Measurements from ENCODE around the gene CRLF1. TPM values are rescaled to one million over a fixed set of nuclear protein-coding genes. Genes with fewer than 3 reads are reported as not detected.
"Not testable (repeated sequence)": the region's sequence is repeated elsewhere in the genome, so short reads cannot be mapped to it uniquely, and the experiment has no call there.

CRLF1 gene
- polyA plus RNA-seq, 1 experiment = 2.6 TPM

DNA sequence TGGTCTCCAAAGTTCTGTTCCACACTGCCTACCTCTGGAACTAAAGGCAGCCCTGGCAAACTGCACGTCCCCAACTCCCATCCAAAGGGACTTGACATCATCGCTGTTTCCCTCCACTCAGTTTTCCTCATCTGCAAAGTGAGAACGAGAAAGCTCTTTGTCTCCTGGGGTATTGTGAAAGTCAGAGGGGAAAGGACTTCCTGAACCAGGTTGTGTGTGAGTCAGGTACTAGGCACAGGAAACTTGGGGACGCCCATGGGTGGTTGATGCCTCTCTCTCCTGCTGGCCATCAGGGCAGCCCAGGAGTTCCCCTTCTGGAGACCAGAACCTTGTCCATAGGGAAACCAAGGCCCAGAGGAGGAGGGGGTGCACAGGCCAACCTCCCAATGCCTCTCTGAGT, 4.7 kb downstream of the CRLF1 start:
- H3K27ac ChIP-seq (ENCODE audit: low read depth, low read length) = no peak overlapping the region
- no peaks in the 10 kb centered on the region; the same call in 1 of the 2 replicates for H3K9me3 ChIP-seq (ENCODE audit: control insufficient read depth, insufficient read depth, low read length)
- TF ChIP-seq, protein P1, sequence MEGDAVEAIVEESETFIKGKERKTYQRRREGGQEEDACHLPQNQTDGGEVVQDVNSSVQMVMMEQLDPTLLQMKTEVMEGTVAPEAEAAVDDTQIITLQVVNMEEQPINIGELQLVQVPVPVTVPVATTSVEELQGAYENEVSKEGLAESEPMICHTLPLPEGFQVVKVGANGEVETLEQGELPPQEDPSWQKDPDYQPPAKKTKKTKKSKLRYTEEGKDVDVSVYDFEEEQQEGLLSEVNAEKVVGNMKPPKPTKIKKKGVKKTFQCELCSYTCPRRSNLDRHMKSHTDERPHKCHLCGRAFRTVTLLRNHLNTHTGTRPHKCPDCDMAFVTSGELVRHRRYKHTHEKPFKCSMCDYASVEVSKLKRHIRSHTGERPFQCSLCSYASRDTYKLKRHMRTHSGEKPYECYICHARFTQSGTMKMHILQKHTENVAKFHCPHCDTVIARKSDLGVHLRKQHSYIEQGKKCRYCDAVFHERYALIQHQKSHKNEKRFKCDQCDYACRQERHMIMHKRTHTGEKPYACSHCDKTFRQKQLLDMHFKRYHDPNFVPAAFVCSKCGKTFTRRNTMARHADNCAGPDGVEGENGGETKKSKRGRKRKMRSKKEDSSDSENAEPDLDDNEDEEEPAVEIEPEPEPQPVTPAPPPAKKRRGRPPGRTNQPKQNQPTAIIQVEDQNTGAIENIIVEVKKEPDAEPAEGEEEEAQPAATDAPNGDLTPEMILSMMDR (IDR thresholded peaks at IDR 0.05; ENCODE audit: low read depth, low read length) = no peak
- no peak overlapping the region for H3K4me3 ChIP-seq (ENCODE audit: low read depth, low read length)
- ChIA-PET CTCF (interaction anchor here (2.0 kb wide), 1 partner anchor 13 kb away, joined by 6 read pairs; the partner anchor contains the start of gene REX1BD), POLR2A (no interaction called here)
- DNase-seq (ENCODE audit: low read depth, low spot score) = no peak
- H3K27me3 ChIP-seq (ENCODE audit: control insufficient read depth, insufficient read depth, low read length) = peaks cover 33% of the 10 kb centered on the region

DNA sequence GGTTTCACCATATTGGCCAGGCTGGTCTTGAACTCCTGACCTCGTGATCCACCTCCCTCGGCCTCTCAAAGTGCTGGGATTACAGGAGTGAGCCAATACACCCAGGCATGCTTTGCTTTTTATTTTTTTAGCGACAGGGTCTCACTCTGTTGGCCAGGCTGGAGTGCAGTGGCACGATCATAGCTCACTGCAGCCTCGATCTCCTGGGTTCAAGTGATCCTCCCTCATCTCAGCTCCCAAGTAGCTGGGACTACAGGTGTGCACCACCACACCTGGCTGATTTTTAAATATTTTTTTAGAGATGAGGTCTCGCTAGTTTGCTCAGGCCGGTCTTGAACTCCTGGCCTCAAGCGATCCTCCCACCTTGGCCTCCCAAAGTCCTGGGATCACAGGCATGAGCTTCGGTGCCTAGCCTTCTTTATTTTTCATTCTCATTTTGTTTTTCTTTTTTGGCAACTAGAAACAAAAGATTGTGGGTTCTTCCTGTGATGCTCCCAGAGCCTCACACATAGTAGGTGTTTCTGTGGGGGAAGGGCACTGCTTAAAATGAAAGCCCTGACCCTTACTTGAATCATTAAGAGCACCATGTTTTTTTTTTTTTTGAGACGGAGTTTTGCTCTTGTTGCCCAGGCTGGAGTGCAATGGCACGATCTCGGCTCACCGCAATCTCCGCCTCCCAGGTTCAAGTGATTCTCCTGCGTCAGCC, 5.8 kb downstream of the CRLF1 start:
- H3K27me3 ChIP-seq (ENCODE audit: control insufficient read depth, insufficient read depth, low read length) = peaks cover 32% of the 10 kb centered on the region
- H3K27ac ChIP-seq (ENCODE audit: low read depth, low read length); H3K4me3 ChIP-seq (ENCODE audit: low read depth, low read length); DNase-seq (ENCODE audit: low read depth, low spot score); H3K9me3 ChIP-seq (ENCODE audit: control insufficient read depth, insufficient read depth, low read length): not testable (repeated sequence)
- ChIA-PET CTCF (interaction anchor here (2.0 kb wide), 1 partner anchor 12 kb away, joined by 6 read pairs; the partner anchor contains the start of gene REX1BD), POLR2A (interaction anchor here (0.7 kb wide), 2 partner anchors 19 to 82 kb away, joined by 3 read pairs; no protein-coding TSS in a partner anchor)

DNA sequence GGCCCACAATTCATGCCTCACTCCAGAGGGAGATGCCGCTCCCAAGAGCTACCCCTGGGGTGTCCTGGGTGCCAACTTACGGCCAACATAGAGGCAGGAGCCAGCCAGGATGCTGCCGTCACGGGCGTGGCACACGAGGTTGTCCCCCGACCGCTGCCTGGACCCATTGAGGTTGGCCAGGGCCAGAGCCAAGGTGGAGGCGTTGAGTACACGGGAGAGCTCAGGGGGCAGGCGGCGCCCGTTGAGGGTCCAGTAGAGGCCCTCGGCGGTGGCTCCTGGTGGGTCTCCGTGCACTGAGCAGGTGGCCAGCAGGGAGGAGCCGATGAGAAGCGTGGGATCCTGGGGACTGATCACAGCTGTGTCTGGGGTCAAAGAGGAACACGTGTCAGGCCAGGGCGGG, 7.1 kb downstream of the CRLF1 start:
- Histone ChIP-seq H3K9me3 (ENCODE audit: control insufficient read depth, insufficient read depth, low read length) (peaks cover 3% of the 10 kb centered on the region; the same call in 1 of the 2 replicates), H3K27ac (ENCODE audit: low read depth, low read length) (no peak overlapping the region), H3K4me3 (ENCODE audit: low read depth, low read length) (no peak overlapping the region), H3K27me3 (ENCODE audit: control insufficient read depth, insufficient read depth, low read length) (peaks cover 19% of the 10 kb centered on the region)
- no peak for DNase-seq (ENCODE audit: low read depth, low spot score)
- POLR2A ChIA-PET = no interaction called here
- CTCF ChIA-PET = no interaction called here
- TF ChIP-seq, protein P1 (IDR thresholded peaks at IDR 0.05; ENCODE audit: low read depth, low read length) = no peak

DNA sequence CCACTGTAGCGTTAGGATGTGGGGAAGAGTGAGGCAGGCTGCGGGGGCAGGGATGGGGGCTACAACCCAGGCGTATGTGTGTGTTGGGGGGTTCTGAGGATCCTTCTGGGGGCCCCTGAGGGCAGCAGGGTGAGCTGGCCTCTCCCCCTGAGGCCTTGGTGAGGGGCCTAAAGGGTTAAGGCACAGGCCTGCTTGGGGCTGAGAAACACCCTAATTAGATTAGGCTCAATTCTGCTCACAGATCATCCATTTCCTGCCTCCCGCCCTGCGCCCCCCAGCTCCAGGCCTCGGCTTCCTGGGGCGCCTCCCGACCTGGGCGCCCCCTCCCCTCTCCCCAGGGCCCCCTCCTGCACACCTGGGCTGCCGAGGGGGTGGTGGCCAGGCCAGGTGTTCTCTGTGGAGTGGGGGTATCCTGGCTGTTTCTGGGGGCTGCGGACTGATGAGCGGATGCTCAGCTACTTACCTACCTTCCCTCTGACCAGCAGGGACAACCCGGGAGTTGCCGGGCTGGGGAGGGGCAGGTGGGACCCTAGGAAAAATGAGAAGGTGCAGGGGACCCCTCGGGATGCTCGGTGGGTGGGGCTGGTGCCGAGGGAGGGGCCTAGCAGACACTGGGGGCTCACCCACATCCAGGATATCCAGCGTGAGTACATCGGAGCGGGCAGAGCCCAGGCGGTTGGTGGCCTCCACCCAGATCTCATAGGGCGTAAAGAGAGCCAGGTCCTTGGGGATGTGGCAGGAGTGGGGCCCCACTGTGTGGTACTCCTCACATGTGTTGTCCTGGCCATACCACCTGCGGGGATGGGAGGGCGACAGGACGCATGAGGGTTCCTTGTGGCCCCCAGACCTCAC, 8.6 kb downstream of the CRLF1 start:
- DNase-seq (ENCODE audit: low read depth, low spot score) = no peak
- no peak overlapping the region for H3K4me3 ChIP-seq (ENCODE audit: low read depth, low read length)
- ChIA-PET POLR2A (no interaction called here), CTCF (interaction anchor here (0.6 kb wide), 1 partner anchor 154 kb away, joined by 6 read pairs; no protein-coding TSS in a partner anchor)
- H3K27me3 ChIP-seq (ENCODE audit: control insufficient read depth, insufficient read depth, low read length) = peaks cover 9% of the 10 kb centered on the region
- no peak overlapping the region for H3K27ac ChIP-seq (ENCODE audit: low read depth, low read length)
- peaks cover 3% of the 10 kb centered on the region; the same call in 1 of the 2 replicates for H3K9me3 ChIP-seq (ENCODE audit: control insufficient read depth, insufficient read depth, low read length)
- TF ChIP-seq, protein P1 (IDR thresholded peaks at IDR 0.05; ENCODE audit: low read depth, low read length) = no peak

DNA sequence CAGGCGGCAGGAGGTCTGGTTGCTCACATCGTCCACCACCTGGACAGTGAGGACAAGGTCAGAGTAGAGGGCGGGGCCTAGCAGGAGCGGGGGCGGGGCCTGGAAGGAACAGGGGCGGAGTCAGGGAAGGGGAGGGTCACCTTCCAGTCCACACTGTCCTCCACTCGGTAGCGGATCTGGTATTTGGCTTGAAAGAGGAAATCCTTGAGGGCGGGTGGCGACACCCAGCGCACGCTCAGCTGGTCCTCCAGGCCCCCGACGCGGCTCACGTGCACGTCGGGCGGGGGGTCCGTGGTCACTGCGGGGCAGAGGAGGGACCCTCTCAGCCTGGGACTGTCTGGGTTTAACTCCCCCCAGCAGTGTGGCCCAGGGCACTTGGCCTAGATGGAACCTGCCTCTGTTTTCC, 9.8 kb downstream of the CRLF1 start:
- Histone ChIP-seq H3K27ac (ENCODE audit: low read depth, low read length) (no peak overlapping the region), H3K9me3 (ENCODE audit: control insufficient read depth, insufficient read depth, low read length) (peaks cover 3% of the 10 kb centered on the region; the same call in 1 of the 2 replicates), H3K27me3 (ENCODE audit: control insufficient read depth, insufficient read depth, low read length) (peaks cover 4% of the 10 kb centered on the region), H3K4me3 (ENCODE audit: low read depth, low read length) (no peak overlapping the region)
- ChIA-PET POLR2A (no interaction called here), CTCF (no interaction called here)
- no peak for DNase-seq (ENCODE audit: low read depth, low spot score)
- TF ChIP-seq, protein P1 (IDR thresholded peaks at IDR 0.05; ENCODE audit: low read depth, low read length) = no peak
